Loucy (cell line): ENCODE results near the gene GABRQ.

Experiments used
- EZH2phosphoT487 ChIP-seq: fragments of 200-600 bp; IDR thresholded peaks from 2 replicates; pipeline ENCODE4 v1.6.1; 2018; ENCODE audit warnings: antibody characterized with exemption, mild to moderate bottlenecking, moderate library complexity, borderline replicate concordance
- TF ChIP-seq, protein P1 (sequence below): fragments of 200-600 bp; sonication (generic); conservative IDR thresholded peaks from 2 replicates; pipeline ENCODE4 v1.5.1; 2014; ENCODE audit warnings: mild to moderate bottlenecking, antibody characterized with exemption, low read length

- TF ChIP-seq, protein P1, sequence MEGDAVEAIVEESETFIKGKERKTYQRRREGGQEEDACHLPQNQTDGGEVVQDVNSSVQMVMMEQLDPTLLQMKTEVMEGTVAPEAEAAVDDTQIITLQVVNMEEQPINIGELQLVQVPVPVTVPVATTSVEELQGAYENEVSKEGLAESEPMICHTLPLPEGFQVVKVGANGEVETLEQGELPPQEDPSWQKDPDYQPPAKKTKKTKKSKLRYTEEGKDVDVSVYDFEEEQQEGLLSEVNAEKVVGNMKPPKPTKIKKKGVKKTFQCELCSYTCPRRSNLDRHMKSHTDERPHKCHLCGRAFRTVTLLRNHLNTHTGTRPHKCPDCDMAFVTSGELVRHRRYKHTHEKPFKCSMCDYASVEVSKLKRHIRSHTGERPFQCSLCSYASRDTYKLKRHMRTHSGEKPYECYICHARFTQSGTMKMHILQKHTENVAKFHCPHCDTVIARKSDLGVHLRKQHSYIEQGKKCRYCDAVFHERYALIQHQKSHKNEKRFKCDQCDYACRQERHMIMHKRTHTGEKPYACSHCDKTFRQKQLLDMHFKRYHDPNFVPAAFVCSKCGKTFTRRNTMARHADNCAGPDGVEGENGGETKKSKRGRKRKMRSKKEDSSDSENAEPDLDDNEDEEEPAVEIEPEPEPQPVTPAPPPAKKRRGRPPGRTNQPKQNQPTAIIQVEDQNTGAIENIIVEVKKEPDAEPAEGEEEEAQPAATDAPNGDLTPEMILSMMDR: no peak
- TF ChIP-seq EZH2phosphoT487: no peak
These were observed 36.7 kb upstream of the GABRQ start for GRCh38 chrX:152600853-152601633.
